SU-DHL-6 (cell line): ENCODE measurements around the gene IGF2BP2.

Source experiments
- H2AFZ ChIP-seq: fragments of 200-600 bp; sonication (generic); 2 replicates; pipeline ENCODE4 v1.6.1; 2014; ENCODE audit warnings: low read depth, mild to moderate bottlenecking, moderate library complexity, mixed read lengths, antibody characterized with exemption, low read length; ENCODE audit not compliant: severe bottlenecking
- H3F3A ChIP-seq: fragments of 200-600 bp; shearing (Covaris generic); 2 replicates; pipeline ENCODE4 v1.6.0; 2016; ENCODE audit warnings: antibody characterized with exemption, mild to moderate bottlenecking; ENCODE audit not compliant: insufficient read depth
- H3K27ac ChIP-seq: fragments of 200-600 bp; sonication (generic); 2 replicates; pipeline ENCODE4 v1.5.1; 2016; ENCODE audit warnings: low read depth, mild to moderate bottlenecking, low read length, moderate library complexity, mixed read lengths
- H3K27me3 ChIP-seq: fragments of 200-600 bp; sonication (generic), shearing (Covaris generic); 2 replicates; pipeline ENCODE4 v1.6.0; 2014; ENCODE audit warnings: mild to moderate bottlenecking, low read length
- H3K36me3 ChIP-seq: fragments of 200-600 bp; sonication (generic); 2 replicates; pipeline ENCODE4 v1.6.1; 2014; ENCODE audit warnings: mild to moderate bottlenecking, low read length, mixed read lengths
- H3K4me2 ChIP-seq: fragments of 300-600, 200-600 bp; shearing (Covaris generic), sonication (generic); 2 replicates; pipeline ENCODE4 v1.6.0; 2014; ENCODE audit warnings: low read length, low read depth, mild to moderate bottlenecking; ENCODE audit not compliant: poor library complexity, severe bottlenecking
- H3K4me3 ChIP-seq: fragments of 200-600 bp; sonication (generic); 2 replicates; pipeline ENCODE4 v1.5.1; 2014; ENCODE audit warnings: antibody characterized with exemption, low read length, mild to moderate bottlenecking, mixed read lengths; ENCODE audit not compliant: insufficient read depth, poor library complexity, severe bottlenecking
- H3K79me2 ChIP-seq: fragments of 200-600 bp; sonication (generic); 2 replicates; pipeline ENCODE4 v1.6.1; 2014; ENCODE audit warnings: mild to moderate bottlenecking, low read length, moderate library complexity; ENCODE audit not compliant: insufficient read depth
- H3K9ac ChIP-seq: fragments of 200-600 bp; sonication (generic); 2 replicates; pipeline ENCODE4 v1.7.0; 2014; ENCODE audit warnings: mild to moderate bottlenecking, low read length
- H3K9me2 ChIP-seq: fragments of 200-600 bp; sonication (generic); replicated peaks from 2 replicates; pipeline ENCODE4 v1.6.1; 2014; ENCODE audit warnings: low read length; ENCODE audit not compliant: insufficient read depth
- H3K9me3 ChIP-seq: fragments of 200-600 bp; sonication (generic); 2 replicates; pipeline ENCODE4 v1.6.1; 2014; ENCODE audit warnings: low read length, mixed read lengths; ENCODE audit not compliant: insufficient read depth
- H4K20me1 ChIP-seq: fragments of 200-600 bp; sonication (generic); 2 replicates; pipeline ENCODE4 v1.6.1; 2014; ENCODE audit warnings: low read depth, mild to moderate bottlenecking, antibody characterized with exemption, low read length, moderate library complexity, mixed read lengths
- EZH2phosphoT487 ChIP-seq: fragments of 200-600 bp; sonication (generic), shearing (Covaris generic); conservative IDR thresholded peaks from 2 replicates; pipeline ENCODE4 v1.6.1; 2018; ENCODE audit warnings: mild to moderate bottlenecking, antibody characterized with exemption, low read length, moderate library complexity, mixed read lengths
- TF ChIP-seq, protein P1 (sequence below): fragments of 200-600 bp; sonication (generic); IDR thresholded peaks from one replicate; pipeline ENCODE4 v1.5.1; 2017; ENCODE audit warnings: antibody characterized with exemption, mild to moderate bottlenecking, low read length, moderate library complexity; ENCODE audit not compliant: insufficient read depth, poor library complexity, severe bottlenecking

IGF2BP2 gene

DNA sequence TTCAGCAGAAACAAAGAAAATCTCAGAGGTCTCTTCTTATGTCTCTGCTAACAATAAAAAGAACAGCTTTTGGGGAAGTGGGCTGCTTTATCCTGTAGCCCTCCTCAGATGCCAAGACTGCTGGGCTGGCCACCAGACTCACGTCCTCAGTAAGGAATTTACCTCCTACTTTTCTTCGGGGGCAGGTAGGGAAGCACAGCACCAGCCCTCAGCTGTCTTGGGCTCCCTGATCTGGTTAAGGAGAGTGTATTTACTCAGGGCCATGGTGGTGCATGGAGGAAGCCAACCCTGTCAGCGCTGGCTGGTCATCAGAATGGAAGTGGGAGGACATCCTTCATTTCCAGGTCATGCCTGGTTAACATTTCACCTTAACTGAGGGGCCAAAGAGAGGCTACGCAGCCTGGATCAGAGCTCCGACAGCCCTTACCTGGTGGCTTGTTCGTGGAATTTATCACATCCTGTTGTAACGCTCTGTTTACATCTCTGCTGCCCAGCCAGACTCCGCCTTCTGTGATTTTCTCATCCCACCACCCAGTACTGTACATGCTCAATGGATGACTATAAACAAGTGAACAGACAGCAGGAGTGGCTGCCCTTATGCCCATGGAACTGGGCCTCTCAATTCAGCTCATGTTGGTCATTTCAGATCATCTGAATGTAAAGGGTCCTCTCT lies 108.3 kb downstream of the IGF2BP2 start:
- H3K4me3 ChIP-seq, result no peak overlapping the region
- H3K27ac ChIP-seq, result no peak overlapping the region
- no peaks in the 10 kb centered on the region for H3K27me3 ChIP-seq
- no peak overlapping the region for H3K4me2 ChIP-seq
- no peak overlapping the region for H2AFZ ChIP-seq
- no peaks in the 10 kb centered on the region for H3K9me2 ChIP-seq
- H3K36me3 ChIP-seq, result no peaks in the 10 kb centered on the region
- H4K20me1 ChIP-seq, result no peaks in the 10 kb centered on the region
- TF ChIP-seq, protein P1, sequence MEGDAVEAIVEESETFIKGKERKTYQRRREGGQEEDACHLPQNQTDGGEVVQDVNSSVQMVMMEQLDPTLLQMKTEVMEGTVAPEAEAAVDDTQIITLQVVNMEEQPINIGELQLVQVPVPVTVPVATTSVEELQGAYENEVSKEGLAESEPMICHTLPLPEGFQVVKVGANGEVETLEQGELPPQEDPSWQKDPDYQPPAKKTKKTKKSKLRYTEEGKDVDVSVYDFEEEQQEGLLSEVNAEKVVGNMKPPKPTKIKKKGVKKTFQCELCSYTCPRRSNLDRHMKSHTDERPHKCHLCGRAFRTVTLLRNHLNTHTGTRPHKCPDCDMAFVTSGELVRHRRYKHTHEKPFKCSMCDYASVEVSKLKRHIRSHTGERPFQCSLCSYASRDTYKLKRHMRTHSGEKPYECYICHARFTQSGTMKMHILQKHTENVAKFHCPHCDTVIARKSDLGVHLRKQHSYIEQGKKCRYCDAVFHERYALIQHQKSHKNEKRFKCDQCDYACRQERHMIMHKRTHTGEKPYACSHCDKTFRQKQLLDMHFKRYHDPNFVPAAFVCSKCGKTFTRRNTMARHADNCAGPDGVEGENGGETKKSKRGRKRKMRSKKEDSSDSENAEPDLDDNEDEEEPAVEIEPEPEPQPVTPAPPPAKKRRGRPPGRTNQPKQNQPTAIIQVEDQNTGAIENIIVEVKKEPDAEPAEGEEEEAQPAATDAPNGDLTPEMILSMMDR, result no peak
- TF ChIP-seq EZH2phosphoT487, result no peak
- no peaks in the 10 kb centered on the region for H3F3A ChIP-seq
- no peaks in the 10 kb centered on the region for H3K79me2 ChIP-seq
- no peaks in the 10 kb centered on the region for H3K9me3 ChIP-seq
- no peak overlapping the region for H3K9ac ChIP-seq

DNA sequence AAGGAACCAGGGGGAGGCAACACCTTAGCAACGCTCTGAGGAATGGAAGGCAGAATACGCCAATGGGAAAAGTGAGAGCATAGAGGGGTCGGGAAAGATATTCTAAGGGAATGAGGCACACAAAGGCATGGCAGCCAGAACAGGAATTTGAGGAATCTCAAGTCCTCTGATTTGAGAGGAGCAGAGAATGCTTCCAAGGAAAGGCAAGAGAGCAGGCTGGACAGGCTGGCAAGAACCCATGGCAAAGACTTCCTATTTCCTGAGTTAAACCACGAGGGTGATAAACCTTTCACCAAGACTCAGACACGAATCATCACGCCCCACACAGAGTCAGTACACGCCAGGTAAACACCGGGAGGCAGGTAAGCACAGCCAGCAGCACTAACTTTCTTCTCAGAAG lies 109.8 kb downstream of the IGF2BP2 start:
- no peaks in the 10 kb centered on the region for H4K20me1 ChIP-seq
- no peak overlapping the region for H2AFZ ChIP-seq
- no peak overlapping the region for H3K27ac ChIP-seq
- no peak overlapping the region for H3K4me2 ChIP-seq
- H3K9ac ChIP-seq, result no peak overlapping the region
- no peaks in the 10 kb centered on the region for H3K79me2 ChIP-seq
- no peaks in the 10 kb centered on the region for H3K9me3 ChIP-seq
- no peak overlapping the region for H3K4me3 ChIP-seq
- no peaks in the 10 kb centered on the region for H3K36me3 ChIP-seq
- no peaks in the 10 kb centered on the region for H3K9me2 ChIP-seq
- H3F3A ChIP-seq, result no peaks in the 10 kb centered on the region
- TF ChIP-seq EZH2phosphoT487, result no peak
- TF ChIP-seq, protein P1, result no peak
- no peaks in the 10 kb centered on the region for H3K27me3 ChIP-seq

DNA sequence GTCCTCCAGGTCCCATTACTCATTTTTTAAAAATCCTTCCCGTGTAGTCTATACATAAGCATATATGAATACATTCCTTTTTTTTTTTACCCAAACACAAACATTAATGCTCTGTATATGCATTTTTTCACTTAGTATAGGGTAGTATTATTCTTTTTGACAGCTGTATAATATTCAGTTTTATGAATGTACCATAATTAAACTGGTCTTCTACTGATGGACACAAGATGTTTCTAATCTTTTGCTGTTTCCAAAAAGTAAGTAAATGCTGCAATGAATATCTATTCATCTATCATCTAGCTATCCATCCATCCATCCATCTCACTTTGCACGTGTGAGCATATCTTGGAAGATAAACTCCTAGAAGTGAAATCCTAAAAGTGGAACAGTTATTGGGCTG lies 110.8 kb downstream of the IGF2BP2 start:
- Histone ChIP-seq H3K36me3 (no peaks in the 10 kb centered on the region), H3K27me3 (no peaks in the 10 kb centered on the region), H3F3A (no peaks in the 10 kb centered on the region), H3K79me2 (no peaks in the 10 kb centered on the region), H3K4me2 (no peak overlapping the region), H3K9ac (no peak overlapping the region), H4K20me1 (no peaks in the 10 kb centered on the region), H2AFZ (no peak overlapping the region), H3K27ac (no peak overlapping the region), H3K9me3 (no peaks in the 10 kb centered on the region), H3K9me2 (no peaks in the 10 kb centered on the region), H3K4me3 (no peak overlapping the region)
- TF ChIP-seq, protein P1, result no peak
- TF ChIP-seq EZH2phosphoT487, result no peak
